GM18517 (cell line): ENCODE results near the gene RHOJ.
"Not testable (repeated sequence)": the region's sequence is repeated elsewhere in the genome, so short reads cannot be mapped to it uniquely, and the experiment has no call there.

Source experiments
- ATAC-seq: cut with Tn5 transposase; IDR thresholded peaks from one replicate; pipeline ENCODE4 v1.9.1; 2021; ENCODE audit warnings: mild to moderate bottlenecking, moderate library complexity; ENCODE audit not compliant: unreplicated experiment

Gene RHOJ

DNA sequence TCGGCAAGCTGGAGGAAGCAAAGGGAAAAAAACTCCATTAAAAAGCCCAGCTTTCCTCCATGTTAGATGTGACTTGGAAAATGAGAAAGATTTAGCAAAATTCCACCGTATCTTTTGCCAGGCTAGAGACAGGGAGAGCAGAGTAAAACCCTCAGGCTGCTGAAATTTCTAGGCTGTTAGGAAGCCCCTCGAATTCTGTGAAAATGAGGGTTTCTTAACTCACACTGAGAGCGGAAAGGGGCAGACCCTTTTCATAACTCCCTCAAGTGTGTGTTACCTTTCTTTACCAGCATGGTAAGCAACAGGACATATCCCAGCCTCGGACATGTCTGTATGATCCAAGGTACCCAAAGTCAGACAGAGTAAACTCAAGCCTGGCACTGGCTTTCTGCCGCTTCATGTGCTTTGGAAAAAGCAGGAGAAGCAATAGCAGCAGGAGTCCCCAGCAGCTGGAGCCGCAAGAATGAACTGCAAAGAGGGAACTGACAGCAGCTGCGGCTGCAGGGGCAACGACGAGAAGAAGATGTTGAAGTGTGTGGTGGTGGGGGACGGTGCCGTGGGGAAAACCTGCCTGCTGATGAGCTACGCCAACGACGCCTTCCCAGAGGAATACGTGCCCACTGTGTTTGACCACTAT is at the start of gene RHOJ:
Gene RHOJ (plus strand): TSS at position 37 of the 637 bp plus-strand sequence. CDS start 427 bp downstream, at position 464.
- ATAC-seq: no peak

- ATAC-seq: no peak
These were observed 48.6 kb upstream of the RHOJ start for GRCh38 chr14:63155511-63156185.

DNA sequence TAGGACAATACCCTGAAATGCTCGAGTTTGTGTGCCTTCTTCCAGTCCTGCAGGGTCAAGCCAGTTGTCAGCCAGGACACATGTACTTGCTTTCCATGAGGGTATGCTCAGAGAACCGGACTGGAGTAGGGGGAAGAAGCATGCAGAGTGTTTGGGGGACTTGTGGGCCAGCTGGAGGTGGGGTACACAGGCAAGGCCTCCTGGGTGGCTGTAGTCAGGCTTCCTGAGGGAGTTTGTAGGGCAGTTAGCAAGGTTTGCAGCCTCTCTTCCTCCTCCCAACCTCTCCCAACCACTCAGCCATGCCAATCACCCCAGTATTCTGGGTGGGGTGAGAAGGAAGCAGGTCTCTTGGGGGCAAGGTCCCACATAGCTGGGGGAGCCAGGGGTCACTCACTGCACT is 47.0 kb upstream of the RHOJ start:
- ATAC-seq: no peak

- ATAC-seq: no peak
These were observed 40.9 kb upstream of the RHOJ start for GRCh38 chr14:63163306-63163705.

DNA sequence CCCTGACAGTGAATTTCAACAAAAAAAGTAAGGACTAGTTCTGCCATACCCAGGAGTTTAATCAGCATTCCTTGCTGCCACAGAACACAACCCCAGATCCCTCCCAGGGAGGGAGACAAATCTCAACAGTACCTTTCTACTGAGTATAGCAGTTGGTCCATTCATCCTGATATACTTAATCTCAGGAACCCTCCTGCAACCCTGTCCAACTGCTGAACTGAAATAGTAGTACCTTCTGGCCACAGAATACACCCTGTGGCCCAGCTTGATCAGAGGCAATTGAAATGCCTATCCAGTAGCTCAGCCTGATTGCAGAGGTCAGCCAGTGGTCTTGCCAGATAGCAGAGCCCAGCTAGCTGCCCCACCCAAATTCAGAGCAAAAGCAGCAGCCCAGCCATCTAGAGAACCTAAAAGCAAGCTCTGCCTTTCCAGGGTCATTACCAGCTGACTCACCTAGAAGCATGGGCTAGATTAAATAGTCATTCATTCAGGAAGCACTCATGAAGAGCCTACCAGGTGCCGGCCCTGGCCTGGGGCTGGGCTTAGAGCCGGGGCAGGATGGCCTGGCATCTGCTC is 40.0 kb upstream of the RHOJ start:
- no peak for ATAC-seq

DNA sequence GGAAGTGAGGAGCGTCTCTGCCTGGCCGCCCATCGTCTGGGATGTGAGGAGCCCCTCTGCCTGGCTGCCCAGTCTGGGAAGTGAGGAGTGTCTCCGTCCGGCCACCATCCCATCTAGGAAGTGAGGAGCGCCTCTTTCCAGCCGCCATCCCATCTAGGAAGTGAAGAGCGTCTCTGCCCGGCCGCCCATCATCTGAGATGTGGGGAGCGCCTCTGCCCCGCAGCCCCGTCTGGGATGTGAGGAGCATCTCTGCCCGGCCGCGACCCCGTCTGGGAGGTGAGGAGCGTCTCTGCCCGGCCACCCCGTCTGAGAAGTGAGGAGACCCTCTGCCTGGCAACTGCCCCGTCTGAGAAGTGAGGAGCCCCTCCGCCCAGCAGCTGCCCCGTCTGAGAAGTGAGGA is 39.0 kb upstream of the RHOJ start:
- ATAC-seq: not testable (repeated sequence)

- ATAC-seq: no peak
These were observed 37.2 kb upstream of the RHOJ start for GRCh38 chr14:63167044-63167443.

DNA sequence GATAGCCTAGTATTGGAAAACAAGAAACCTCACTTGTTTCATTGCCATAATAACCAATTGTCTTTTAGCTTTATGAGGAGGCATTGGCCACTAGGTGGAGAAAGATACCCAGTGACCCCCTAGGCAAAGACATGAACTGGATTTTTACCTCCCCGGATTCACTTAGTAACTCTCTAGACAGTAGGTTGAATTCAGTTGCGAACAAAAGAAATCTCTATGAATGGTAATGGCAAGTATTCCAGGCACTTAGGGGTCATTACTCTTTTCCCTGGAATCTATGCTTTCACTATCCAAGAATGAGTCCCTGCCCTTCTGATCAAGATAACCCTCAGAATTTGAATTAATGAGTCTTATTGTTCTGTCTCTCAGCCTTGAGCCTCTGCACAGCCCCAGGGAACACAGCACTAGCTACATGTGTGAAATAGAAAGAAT is 29.5 kb upstream of the RHOJ start:
- no peak for ATAC-seq

DNA sequence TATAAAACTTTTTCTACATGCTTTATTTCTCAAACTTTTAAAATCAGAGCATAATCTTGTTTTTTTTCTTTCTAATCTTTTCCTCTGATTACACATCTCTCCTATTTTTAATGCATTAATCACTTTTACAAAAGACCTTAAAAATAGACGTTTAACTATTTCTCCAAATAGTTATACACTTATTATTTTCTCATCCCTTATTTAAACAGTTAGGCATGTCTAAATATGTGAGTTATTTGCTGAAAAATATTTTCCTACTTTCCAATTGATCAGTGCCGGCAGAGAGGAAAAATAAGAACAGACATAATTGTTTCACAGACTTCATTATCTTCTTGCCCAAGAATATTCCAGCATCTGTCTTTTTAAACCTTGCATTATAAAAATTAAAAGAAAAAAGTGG is 28.7 kb upstream of the RHOJ start:
- no peak for ATAC-seq

DNA sequence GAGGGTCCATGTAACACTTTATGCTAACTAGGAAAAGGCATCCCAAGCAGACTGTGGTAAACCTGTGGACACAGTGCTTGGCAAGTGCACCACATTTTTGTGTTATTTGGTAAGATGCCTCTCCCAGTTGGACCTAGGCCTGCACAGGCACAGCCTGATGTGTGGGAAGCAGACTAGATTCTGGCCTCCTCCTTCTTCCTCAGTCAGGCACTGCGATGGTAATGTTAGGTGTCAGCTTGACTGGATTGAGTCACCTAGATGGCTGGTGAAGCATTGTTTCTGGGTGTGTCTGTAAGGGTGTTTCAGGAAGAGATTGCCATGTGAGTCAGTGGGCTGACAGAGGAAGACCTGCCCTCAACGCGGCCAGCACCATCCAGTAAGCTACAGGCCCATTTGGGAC is 25.3 kb upstream of the RHOJ start:
- ATAC-seq: no peak

DNA sequence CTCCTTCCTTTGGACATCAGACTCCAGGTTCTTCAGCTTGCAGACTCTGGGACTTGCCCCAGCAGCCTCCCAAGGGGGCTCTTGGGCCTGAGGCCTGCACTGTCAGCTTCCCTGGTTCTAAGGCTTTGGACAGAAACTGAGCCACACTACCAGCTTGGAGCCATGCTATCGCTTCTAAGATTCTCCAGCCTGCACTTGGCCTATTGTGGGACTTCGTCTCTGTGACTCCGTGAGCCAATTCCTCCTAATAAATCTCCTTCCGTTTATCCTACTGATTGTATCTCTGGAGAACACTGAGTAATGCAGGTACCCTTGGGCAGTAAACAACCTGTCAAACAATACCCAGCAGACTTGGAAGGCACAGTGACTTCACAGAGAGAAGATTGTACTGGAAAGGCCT is 24.9 kb upstream of the RHOJ start:
- no peak for ATAC-seq

DNA sequence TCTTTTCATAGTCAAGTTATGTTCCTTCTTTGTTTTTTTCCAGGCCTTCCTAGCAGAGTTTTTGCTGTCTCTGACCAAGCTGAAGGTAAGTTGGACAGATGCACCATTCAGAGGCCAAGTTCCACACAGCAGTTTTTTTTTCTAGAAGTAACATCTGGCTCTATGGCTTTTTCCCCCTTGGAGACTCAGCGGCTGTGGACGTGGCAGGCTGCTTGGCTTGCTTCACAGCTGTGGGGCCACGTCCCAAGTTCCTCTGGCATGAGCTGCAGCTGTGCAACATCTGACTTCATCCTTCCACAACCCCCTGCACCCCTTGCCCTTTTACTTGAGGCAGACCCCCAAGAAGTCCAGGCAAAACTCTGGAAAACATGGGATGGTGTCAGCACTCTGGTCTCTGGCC is 24.2 kb upstream of the RHOJ start:
- no peak for ATAC-seq

DNA sequence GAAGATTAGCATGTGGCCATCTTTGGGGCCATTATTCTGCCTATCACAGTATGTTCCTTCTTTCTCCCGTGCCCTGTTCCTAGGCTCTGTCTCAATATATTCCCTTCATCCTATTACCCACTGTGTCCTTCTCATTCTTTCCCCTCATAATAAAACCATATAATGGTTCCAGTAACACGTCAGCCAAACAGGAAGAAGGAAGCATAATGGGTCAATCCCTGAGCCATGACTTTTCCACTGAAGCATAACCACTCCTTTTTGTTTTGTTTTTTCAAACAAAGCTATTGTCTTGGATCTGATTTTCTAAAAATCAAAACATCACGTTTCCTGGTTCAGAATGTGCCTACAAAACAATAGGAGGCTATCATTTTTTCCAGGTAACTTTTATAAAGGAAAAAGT is 21.3 kb upstream of the RHOJ start:
- no peak for ATAC-seq

- no peak for ATAC-seq
These were observed 17.8 kb upstream of the RHOJ start for GRCh38 chr14:63186453-63186852.

DNA sequence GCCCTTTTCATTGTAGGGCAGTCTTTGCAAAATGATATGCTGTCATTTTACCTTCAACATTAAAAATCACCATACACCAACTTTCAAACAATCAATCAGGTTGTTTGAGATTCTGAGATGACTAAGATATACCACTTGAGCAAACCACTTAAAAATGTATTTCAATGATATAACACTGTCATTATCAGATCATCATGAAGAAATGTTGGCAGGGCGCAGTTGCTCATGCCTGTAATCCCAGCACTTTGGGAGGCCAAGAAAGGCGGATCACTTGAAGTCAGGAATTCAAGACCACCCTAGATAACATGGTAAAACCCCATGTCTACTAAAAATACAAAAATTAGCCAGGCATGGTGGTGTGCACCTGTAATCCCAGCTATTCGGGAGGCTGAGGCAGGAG is 13.0 kb upstream of the RHOJ start:
- no peak for ATAC-seq

DNA sequence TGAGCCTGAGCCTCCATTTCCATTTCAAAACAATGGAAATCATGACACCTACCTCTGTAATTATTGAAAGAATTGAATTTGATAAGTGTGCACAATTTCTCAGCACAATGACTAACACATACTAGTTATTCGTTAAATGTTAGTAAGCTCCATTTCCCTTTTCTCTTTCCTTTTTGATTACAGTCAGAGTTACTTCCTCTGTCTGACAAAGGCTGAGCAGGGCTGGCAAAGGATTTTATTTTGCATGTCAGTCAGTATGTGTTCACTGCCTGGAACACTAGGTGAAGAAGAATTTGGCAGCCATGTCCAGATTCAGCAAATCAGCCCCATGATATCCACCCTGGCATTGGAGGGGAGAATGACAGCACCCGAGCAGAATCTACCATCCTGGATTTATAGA is 12.2 kb upstream of the RHOJ start:
- no peak for ATAC-seq

- no peak for ATAC-seq
These were observed 11.0 kb upstream of the RHOJ start for GRCh38 chr14:63193236-63193635.

- no peak for ATAC-seq
These were observed 4.1 kb upstream of the RHOJ start for GRCh38 chr14:63200035-63200740.

DNA sequence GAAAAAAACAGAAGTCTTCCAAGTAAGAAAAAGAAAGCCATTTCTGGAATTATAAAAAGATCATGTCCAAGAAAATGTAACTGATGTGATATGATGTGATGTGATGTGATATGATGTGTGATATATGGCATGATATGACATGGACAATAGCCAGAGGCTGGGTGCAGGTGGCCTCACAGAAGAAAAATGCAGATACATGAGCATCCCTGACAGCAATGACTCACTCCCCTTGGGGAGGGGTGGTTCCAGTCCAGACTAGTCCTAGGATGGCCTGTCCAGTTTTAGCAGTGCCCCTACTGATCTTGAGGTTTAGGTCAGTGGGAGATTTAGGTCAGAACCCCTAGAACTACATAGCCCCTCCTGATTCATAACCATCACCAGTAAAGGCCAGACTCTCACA is 3.5 kb upstream of the RHOJ start:
- no peak for ATAC-seq

- ATAC-seq: no peak
These were observed 1.2 kb upstream of the RHOJ start for GRCh38 chr14:63203015-63203414.

GRCh38 chr14:63203618-63204406 is 431 bp upstream of the RHOJ start:
- no peak for ATAC-seq
